ENCODE data around the gene SERPINB6.
"Not testable (repeated sequence)": the region's sequence is repeated elsewhere in the genome, so short reads cannot be mapped to it uniquely, and the experiment has no call there.

SERPINB6 gene

DNA sequence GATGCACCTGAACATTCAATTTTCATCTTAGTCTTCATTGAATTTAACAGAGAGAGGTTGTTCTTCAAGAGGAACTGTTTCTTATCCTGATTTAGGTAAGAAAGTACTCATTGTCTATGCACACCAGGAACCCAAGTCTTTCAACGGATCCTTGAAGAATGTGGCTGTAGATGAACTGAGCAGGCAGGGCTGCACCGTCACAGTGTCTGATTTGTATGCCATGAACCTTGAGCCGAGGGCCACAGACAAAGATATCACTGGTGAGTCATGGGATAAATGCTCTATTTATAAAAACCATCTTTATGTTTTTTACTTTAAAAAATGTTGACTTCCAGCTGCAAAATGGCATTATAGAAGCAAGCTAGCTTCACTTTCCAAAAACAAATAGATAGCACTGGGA is 38.6 kb upstream of the SERPINB6 start:
- H3K56ac ChIP-seq (ENCODE audit: low read length): no peak overlapping the region

GRCh38 chr6:3008712-3009265 is 37.4 kb upstream of the SERPINB6 start:
- H3K79me2 ChIP-seq (ENCODE audit: control insufficient read depth, insufficient read depth, low read length); H2AK5ac ChIP-seq (ENCODE audit: low read length); H2BK120ac ChIP-seq (ENCODE audit: low read depth, low read length); H3K4me1 ChIP-seq (ENCODE audit: control insufficient read depth, low read depth, low read length); H4K5ac ChIP-seq (ENCODE audit: low read length); DNase-seq; H3K79me1 ChIP-seq (ENCODE audit: low read length); H4K8ac ChIP-seq (ENCODE audit: low read depth, low read length); H3K4me3 ChIP-seq (ENCODE audit: low read length); H3K4ac ChIP-seq (ENCODE audit: low read depth, low read length); H3K27ac ChIP-seq (ENCODE audit: low read depth, low read length); H3K56ac ChIP-seq (ENCODE audit: low read length); H3K27me3 ChIP-seq (ENCODE audit: insufficient read depth, low read length, poor library complexity); H3K18ac ChIP-seq (ENCODE audit: low read length); H2BK15ac ChIP-seq (replicated peaks; ENCODE audit: low read depth); H2BK5ac ChIP-seq (ENCODE audit: low read length); H3K9ac ChIP-seq (ENCODE audit: low read length); H3K4me2 ChIP-seq (ENCODE audit: low read length); H3K23ac ChIP-seq (ENCODE audit: low read length): not testable (repeated sequence)
- no CpG with 5 or more reads among the region's 17 CpGs for WGBS (ENCODE audit: extremely low coverage, insufficient coverage, low lambda C conversion rate)
- H3K36me3 ChIP-seq (ENCODE audit: control insufficient read depth, insufficient read depth, low read length): peaks cover 18% of the 10 kb centered on the region

More for the DNA sequence above, 38.6 kb upstream of the SERPINB6 start:
- no peak overlapping the region for H2BK120ac ChIP-seq (ENCODE audit: low read depth, low read length)
- H4K5ac ChIP-seq (ENCODE audit: low read length): no peak overlapping the region
- peaks cover 19% of the 10 kb centered on the region for H3K36me3 ChIP-seq (ENCODE audit: control insufficient read depth, insufficient read depth, low read length)
- no peak overlapping the region for H3K18ac ChIP-seq (ENCODE audit: low read length)
- WGBS (ENCODE audit: extremely low coverage, insufficient coverage, low lambda C conversion rate): no CpG with 5 or more reads among the region's 3 CpGs
- H2AK5ac ChIP-seq (ENCODE audit: low read length): no peak overlapping the region
- H3K4me3 ChIP-seq (ENCODE audit: low read length): no peak overlapping the region
- H3K79me1 ChIP-seq (ENCODE audit: low read length): no peaks in the 10 kb centered on the region
- H3K4ac ChIP-seq (ENCODE audit: low read depth, low read length): no peak overlapping the region
- H3K9ac ChIP-seq (ENCODE audit: low read length): no peak overlapping the region
- DNase-seq: no peak
- no peak overlapping the region for H3K23ac ChIP-seq (ENCODE audit: low read length)
- H3K27me3 ChIP-seq (ENCODE audit: insufficient read depth, low read length, poor library complexity): no peaks in the 10 kb centered on the region
- no peak overlapping the region for H2BK15ac ChIP-seq (replicated peaks; ENCODE audit: low read depth)
- H2BK5ac ChIP-seq (ENCODE audit: low read length): no peak overlapping the region
- no peak overlapping the region for H3K27ac ChIP-seq (ENCODE audit: low read depth, low read length)
- H4K8ac ChIP-seq (ENCODE audit: low read depth, low read length): no peak overlapping the region
- H3K79me2 ChIP-seq (ENCODE audit: control insufficient read depth, insufficient read depth, low read length): no peaks in the 10 kb centered on the region
- H3K4me1 ChIP-seq (ENCODE audit: control insufficient read depth, low read depth, low read length): no peaks in the 10 kb centered on the region
- no peak overlapping the region for H3K4me2 ChIP-seq (ENCODE audit: low read length)

GRCh38 chr6:3007571-3007970 is 36.2 kb upstream of the SERPINB6 start:
- Histone ChIP-seq H3K18ac (ENCODE audit: low read length) (no peak overlapping the region), H4K8ac (ENCODE audit: low read depth, low read length) (no peak overlapping the region), H2AK5ac (ENCODE audit: low read length) (no peak overlapping the region), H3K4me1 (ENCODE audit: control insufficient read depth, low read depth, low read length) (no peaks in the 10 kb centered on the region), H2BK5ac (ENCODE audit: low read length) (no peak overlapping the region), H3K23ac (ENCODE audit: low read length) (no peak overlapping the region), H2BK15ac (replicated peaks; ENCODE audit: low read depth) (no peak overlapping the region), H3K79me2 (ENCODE audit: control insufficient read depth, insufficient read depth, low read length) (no peaks in the 10 kb centered on the region), H3K4me3 (ENCODE audit: low read length) (no peak overlapping the region), H3K4ac (ENCODE audit: low read depth, low read length) (no peak overlapping the region), H3K4me2 (ENCODE audit: low read length) (no peak overlapping the region), H3K56ac (ENCODE audit: low read length) (no peak overlapping the region), H3K27ac (ENCODE audit: low read depth, low read length) (no peak overlapping the region), H3K79me1 (ENCODE audit: low read length) (no peaks in the 10 kb centered on the region), H2BK120ac (ENCODE audit: low read depth, low read length) (no peak overlapping the region), H4K5ac (ENCODE audit: low read length) (no peak overlapping the region), H3K9ac (ENCODE audit: low read length) (no peak overlapping the region), H3K36me3 (ENCODE audit: control insufficient read depth, insufficient read depth, low read length) (peaks cover 18% of the 10 kb centered on the region), H3K27me3 (ENCODE audit: insufficient read depth, low read length, poor library complexity) (no peaks in the 10 kb centered on the region)
- WGBS (ENCODE audit: extremely low coverage, insufficient coverage, low lambda C conversion rate): no CpG with 5 or more reads among the region's 3 CpGs
- DNase-seq: no peak

DNA sequence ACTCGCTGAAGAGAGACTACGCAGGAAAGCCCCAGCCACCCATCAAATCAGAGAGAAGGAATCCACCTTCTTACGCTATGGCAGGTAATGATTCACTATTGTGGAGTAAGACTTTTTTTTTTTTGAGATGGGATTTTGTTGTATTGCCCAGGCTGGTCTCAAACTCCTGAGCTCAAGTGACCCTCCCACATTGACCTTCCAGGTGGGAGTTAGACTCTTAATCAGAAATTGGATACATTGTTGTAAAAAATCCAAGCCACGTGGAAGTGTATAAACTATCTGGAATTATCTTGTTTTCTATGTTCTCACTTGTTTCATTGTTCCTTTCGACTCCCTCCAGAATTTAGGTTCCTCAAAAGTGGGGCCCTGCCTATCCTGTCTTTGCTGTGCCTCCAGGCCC is 35.1 kb upstream of the SERPINB6 start:
- Histone ChIP-seq H2BK5ac (ENCODE audit: low read length) (no peak overlapping the region), H3K18ac (ENCODE audit: low read length) (no peak overlapping the region), H2BK15ac (replicated peaks; ENCODE audit: low read depth) (no peak overlapping the region), H3K4me1 (ENCODE audit: control insufficient read depth, low read depth, low read length) (peaks cover 1% of the 10 kb centered on the region), H2AK5ac (ENCODE audit: low read length) (no peak overlapping the region), H4K8ac (ENCODE audit: low read depth, low read length) (no peak overlapping the region), H2BK120ac (ENCODE audit: low read depth, low read length) (no peak overlapping the region), H3K27ac (ENCODE audit: low read depth, low read length) (no peak overlapping the region), H3K56ac (ENCODE audit: low read length) (no peak overlapping the region), H3K23ac (ENCODE audit: low read length) (no peak overlapping the region), H3K79me1 (ENCODE audit: low read length) (no peaks in the 10 kb centered on the region), H3K79me2 (ENCODE audit: control insufficient read depth, insufficient read depth, low read length) (no peaks in the 10 kb centered on the region), H4K5ac (ENCODE audit: low read length) (no peak overlapping the region), H3K4ac (ENCODE audit: low read depth, low read length) (no peak overlapping the region), H3K36me3 (ENCODE audit: control insufficient read depth, insufficient read depth, low read length) (peaks cover 15% of the 10 kb centered on the region), H3K27me3 (ENCODE audit: insufficient read depth, low read length, poor library complexity) (no peaks in the 10 kb centered on the region), H3K4me3 (ENCODE audit: low read length) (no peak overlapping the region), H3K4me2 (ENCODE audit: low read length) (no peak overlapping the region), H3K9ac (ENCODE audit: low read length) (no peak overlapping the region)
- DNase-seq: no peak
- WGBS (ENCODE audit: extremely low coverage, insufficient coverage, low lambda C conversion rate): no CpG with 5 or more reads among the region's 5 CpGs

- H3K56ac ChIP-seq (ENCODE audit: low read length): no peak overlapping the region
- H2BK5ac ChIP-seq (ENCODE audit: low read length): no peak overlapping the region
- no peak overlapping the region for H3K4me2 ChIP-seq (ENCODE audit: low read length)
- no peak overlapping the region for H4K5ac ChIP-seq (ENCODE audit: low read length)
- H3K18ac ChIP-seq (ENCODE audit: low read length): no peak overlapping the region
- no peak overlapping the region for H3K4ac ChIP-seq (ENCODE audit: low read depth, low read length)
- H3K4me3 ChIP-seq (ENCODE audit: low read length): no peak overlapping the region
- H3K79me2 ChIP-seq (ENCODE audit: control insufficient read depth, insufficient read depth, low read length): no peaks in the 10 kb centered on the region
- no peak overlapping the region for H3K27ac ChIP-seq (ENCODE audit: low read depth, low read length)
- H2AK5ac ChIP-seq (ENCODE audit: low read length): no peak overlapping the region
- H4K8ac ChIP-seq (ENCODE audit: low read depth, low read length): no peak overlapping the region
- no peak overlapping the region for H3K23ac ChIP-seq (ENCODE audit: low read length)
- no peak overlapping the region for H3K9ac ChIP-seq (ENCODE audit: low read length)
- no peaks in the 10 kb centered on the region for H3K79me1 ChIP-seq (ENCODE audit: low read length)
- H3K4me1 ChIP-seq (ENCODE audit: control insufficient read depth, low read depth, low read length): peaks cover 1% of the 10 kb centered on the region
- H2BK120ac ChIP-seq (ENCODE audit: low read depth, low read length): no peak overlapping the region
- no peaks in the 10 kb centered on the region for H3K27me3 ChIP-seq (ENCODE audit: insufficient read depth, low read length, poor library complexity)
- H3K36me3 ChIP-seq (ENCODE audit: control insufficient read depth, insufficient read depth, low read length): peaks cover 14% of the 10 kb centered on the region
- WGBS (ENCODE audit: extremely low coverage, insufficient coverage, low lambda C conversion rate): no CpG with 5 or more reads among the region's 9 CpGs
- no peak overlapping the region for H2BK15ac ChIP-seq (replicated peaks; ENCODE audit: low read depth)
- no peak for DNase-seq
Observed at GRCh38 chr6:3005874-3006273, 34.5 kb upstream of the SERPINB6 start.

- H3K79me1 ChIP-seq (ENCODE audit: low read length): peaks cover 2% of the 10 kb centered on the region
- no peak overlapping the region for H3K4me3 ChIP-seq (ENCODE audit: low read length)
- H3K36me3 ChIP-seq (ENCODE audit: control insufficient read depth, insufficient read depth, low read length): peaks cover 7% of the 10 kb centered on the region
- H3K18ac ChIP-seq (ENCODE audit: low read length): no peak overlapping the region
- H3K79me2 ChIP-seq (ENCODE audit: control insufficient read depth, insufficient read depth, low read length): peaks cover 2% of the 10 kb centered on the region
- no peak overlapping the region for H3K4me2 ChIP-seq (ENCODE audit: low read length)
- peaks cover 1% of the 10 kb centered on the region for H3K4me1 ChIP-seq (ENCODE audit: control insufficient read depth, low read depth, low read length)
- no peak overlapping the region for H2BK120ac ChIP-seq (ENCODE audit: low read depth, low read length)
- no peak overlapping the region for H4K8ac ChIP-seq (ENCODE audit: low read depth, low read length)
- DNase-seq: no peak
- H3K23ac ChIP-seq (ENCODE audit: low read length): no peak overlapping the region
- no peak overlapping the region for H3K4ac ChIP-seq (ENCODE audit: low read depth, low read length)
- no peak overlapping the region for H3K27ac ChIP-seq (ENCODE audit: low read depth, low read length)
- H2BK5ac ChIP-seq (ENCODE audit: low read length): no peak overlapping the region
- H3K9ac ChIP-seq (ENCODE audit: low read length): no peak overlapping the region
- H2BK15ac ChIP-seq (replicated peaks; ENCODE audit: low read depth): no peak overlapping the region
- H2AK5ac ChIP-seq (ENCODE audit: low read length): no peak overlapping the region
- H4K5ac ChIP-seq (ENCODE audit: low read length): no peak overlapping the region
- no peaks in the 10 kb centered on the region for H3K27me3 ChIP-seq (ENCODE audit: insufficient read depth, low read length, poor library complexity)
- H3K56ac ChIP-seq (ENCODE audit: low read length): no peak overlapping the region
- WGBS (ENCODE audit: extremely low coverage, insufficient coverage, low lambda C conversion rate): no CpG with 5 or more reads among the region's 9 CpGs
Observed at GRCh38 chr6:3005077-3005476, 33.7 kb upstream of the SERPINB6 start.
